Ishikawa (cell line): ENCODE measurements around the gene FXR2.

ENCODE experiments used
- CEBPB ChIP-seq: IDR thresholded peaks from 2 replicates; pipeline ENCODE4 v1.6.1; 2012
- CREB1 ChIP-seq: IDR thresholded peaks from 2 replicates; pipeline ENCODE4 v1.6.1; 2012; ENCODE audit warnings: low read depth
- EGR1 ChIP-seq: IDR thresholded peaks from 2 replicates; pipeline ENCODE4 v1.6.1; 2012
- EP300 ChIP-seq: IDR thresholded peaks from 2 replicates; pipeline ENCODE4 v1.6.1; 2012; ENCODE audit warnings: borderline replicate concordance
- FOXM1 ChIP-seq: IDR thresholded peaks from 2 replicates; pipeline ENCODE4 v1.6.1; 2012; ENCODE audit warnings: low read depth, borderline replicate concordance
- NFIC ChIP-seq: IDR thresholded peaks from 2 replicates; pipeline ENCODE4 v1.6.1; 2012
- RAD21 ChIP-seq: IDR thresholded peaks from 2 replicates; pipeline ENCODE4 v1.6.1; 2012; ENCODE audit warnings: low read depth
- TAF1 ChIP-seq: IDR thresholded peaks from 2 replicates; pipeline ENCODE4 v1.6.1; 2012; ENCODE audit warnings: low read depth, mild to moderate bottlenecking
- TCF12 ChIP-seq: IDR thresholded peaks from 2 replicates; pipeline ENCODE4 v1.6.1; 2012; ENCODE audit warnings: low read depth
- TEAD4 ChIP-seq: IDR thresholded peaks from 2 replicates; pipeline ENCODE4 v1.6.1; 2012
- YY1 ChIP-seq: IDR thresholded peaks from 2 replicates; pipeline ENCODE4 v1.6.1; 2012; ENCODE audit warnings: low read depth
- ZBTB7A ChIP-seq: IDR thresholded peaks from 2 replicates; pipeline ENCODE4 v1.6.1; 2012; ENCODE audit warnings: low read depth
- TF ChIP-seq, protein P1 (sequence below): IDR thresholded peaks from 2 replicates; pipeline ENCODE4 v1.6.1; 2012
- TF ChIP-seq, protein P2 (sequence below): IDR thresholded peaks from 2 replicates; pipeline ENCODE4 v1.6.1; 2012; ENCODE audit warnings: low read depth, mild to moderate bottlenecking
- TF ChIP-seq, protein P3 (sequence below): IDR thresholded peaks from 2 replicates; pipeline ENCODE4 v1.6.1; 2012

Gene FXR2

DNA sequence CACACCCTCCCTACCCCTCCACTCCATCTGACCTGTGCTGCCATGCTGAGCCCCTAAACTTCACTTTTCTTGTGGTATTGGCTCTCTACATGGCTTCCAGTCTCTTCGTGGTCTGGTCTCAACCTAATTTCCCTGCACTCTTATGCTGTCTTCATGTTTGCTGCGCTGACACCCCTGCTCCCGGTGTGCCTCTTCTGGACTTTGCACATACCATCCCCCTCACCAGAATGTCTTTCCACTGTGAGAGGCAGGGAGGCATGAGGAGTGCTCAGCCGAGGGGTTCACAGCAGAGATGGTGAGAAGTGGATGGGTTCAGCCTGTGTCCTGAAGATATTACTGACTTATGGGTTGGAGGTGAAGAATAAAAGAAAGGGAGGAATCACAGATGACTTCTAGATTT, 63.3 kb downstream of the FXR2 start:
- TF ChIP-seq CREB1 (no peak), YY1 (no peak), EGR1 (no peak)
- TF ChIP-seq, protein P1, sequence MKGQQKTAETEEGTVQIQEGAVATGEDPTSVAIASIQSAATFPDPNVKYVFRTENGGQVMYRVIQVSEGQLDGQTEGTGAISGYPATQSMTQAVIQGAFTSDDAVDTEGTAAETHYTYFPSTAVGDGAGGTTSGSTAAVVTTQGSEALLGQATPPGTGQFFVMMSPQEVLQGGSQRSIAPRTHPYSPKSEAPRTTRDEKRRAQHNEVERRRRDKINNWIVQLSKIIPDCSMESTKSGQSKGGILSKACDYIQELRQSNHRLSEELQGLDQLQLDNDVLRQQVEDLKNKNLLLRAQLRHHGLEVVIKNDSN, result no peak

DNA sequence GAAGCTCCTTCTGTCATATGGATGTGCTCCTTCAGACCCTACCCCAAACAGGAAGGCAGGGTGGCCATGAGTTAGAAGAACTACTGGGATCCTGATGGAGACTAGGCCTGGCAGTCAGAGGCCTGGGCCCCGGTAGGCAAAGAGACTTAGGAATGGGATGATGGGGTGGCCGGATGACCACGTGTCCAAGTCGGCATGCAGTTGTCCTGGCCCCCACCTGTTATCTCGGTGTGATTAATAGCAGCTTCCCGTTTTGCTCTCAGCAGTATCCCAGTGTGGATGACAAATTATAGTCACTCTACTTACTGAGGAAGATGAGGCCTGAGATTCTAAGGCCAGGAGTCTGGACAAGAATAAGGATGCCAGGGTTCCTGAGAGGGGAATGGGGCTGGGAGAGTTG, 64.4 kb downstream of the FXR2 start:
- TF ChIP-seq TEAD4 (no peak), TAF1 (no peak), CREB1 (no peak), NFIC (no peak), EP300 (no peak), EGR1 (no peak), YY1 (no peak), FOXM1 (no peak), TCF12 (no peak), RAD21 (no peak), ZBTB7A (no peak), CEBPB (no peak)
- TF ChIP-seq, protein P2, sequence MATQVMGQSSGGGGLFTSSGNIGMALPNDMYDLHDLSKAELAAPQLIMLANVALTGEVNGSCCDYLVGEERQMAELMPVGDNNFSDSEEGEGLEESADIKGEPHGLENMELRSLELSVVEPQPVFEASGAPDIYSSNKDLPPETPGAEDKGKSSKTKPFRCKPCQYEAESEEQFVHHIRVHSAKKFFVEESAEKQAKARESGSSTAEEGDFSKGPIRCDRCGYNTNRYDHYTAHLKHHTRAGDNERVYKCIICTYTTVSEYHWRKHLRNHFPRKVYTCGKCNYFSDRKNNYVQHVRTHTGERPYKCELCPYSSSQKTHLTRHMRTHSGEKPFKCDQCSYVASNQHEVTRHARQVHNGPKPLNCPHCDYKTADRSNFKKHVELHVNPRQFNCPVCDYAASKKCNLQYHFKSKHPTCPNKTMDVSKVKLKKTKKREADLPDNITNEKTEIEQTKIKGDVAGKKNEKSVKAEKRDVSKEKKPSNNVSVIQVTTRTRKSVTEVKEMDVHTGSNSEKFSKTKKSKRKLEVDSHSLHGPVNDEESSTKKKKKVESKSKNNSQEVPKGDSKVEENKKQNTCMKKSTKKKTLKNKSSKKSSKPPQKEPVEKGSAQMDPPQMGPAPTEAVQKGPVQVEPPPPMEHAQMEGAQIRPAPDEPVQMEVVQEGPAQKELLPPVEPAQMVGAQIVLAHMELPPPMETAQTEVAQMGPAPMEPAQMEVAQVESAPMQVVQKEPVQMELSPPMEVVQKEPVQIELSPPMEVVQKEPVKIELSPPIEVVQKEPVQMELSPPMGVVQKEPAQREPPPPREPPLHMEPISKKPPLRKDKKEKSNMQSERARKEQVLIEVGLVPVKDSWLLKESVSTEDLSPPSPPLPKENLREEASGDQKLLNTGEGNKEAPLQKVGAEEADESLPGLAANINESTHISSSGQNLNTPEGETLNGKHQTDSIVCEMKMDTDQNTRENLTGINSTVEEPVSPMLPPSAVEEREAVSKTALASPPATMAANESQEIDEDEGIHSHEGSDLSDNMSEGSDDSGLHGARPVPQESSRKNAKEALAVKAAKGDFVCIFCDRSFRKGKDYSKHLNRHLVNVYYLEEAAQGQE, result no peak
- TF ChIP-seq, protein P3, sequence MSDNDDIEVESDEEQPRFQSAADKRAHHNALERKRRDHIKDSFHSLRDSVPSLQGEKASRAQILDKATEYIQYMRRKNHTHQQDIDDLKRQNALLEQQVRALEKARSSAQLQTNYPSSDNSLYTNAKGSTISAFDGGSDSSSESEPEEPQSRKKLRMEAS, result no peak
- TF ChIP-seq, protein P1, result no peak

DNA sequence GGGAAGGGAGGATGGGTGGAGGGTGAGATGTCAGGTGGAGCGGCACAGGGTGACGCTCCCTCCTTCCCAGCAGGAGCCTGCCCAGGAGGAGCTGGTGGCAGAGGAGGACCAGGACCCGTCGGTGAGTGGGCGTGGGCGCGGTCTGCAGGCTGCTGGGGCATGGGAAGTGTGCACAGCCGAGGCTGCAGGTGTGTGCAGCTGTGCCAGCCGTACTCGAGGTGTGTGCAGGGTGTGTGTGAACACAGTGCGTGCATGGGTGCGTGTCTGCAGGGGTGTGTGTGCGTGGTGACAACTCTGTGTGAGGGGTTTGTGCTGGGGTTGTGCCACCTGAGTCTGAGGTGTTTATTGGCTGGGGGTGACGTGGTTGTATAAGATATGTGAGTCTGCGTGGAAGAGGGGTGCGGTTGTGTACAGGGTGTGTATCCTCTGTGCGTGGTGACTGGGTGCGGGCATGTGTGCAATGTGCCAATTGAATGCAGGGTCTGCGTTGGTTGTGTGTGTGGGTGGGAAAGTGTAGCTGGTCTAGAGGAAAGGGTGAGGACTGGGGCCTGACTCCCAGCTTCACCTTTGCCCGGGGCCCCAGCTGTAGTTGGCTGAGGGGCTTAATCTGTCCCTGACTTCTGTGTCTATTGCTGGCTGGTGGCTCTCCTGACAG, 65.2 kb downstream of the FXR2 start:
- TF ChIP-seq CEBPB (no peak), RAD21 (no peak), TEAD4 (no peak), EGR1 (peak; percentile 79), TCF12 (no peak), YY1 (no peak)
- TF ChIP-seq, protein P3, result no peak

DNA sequence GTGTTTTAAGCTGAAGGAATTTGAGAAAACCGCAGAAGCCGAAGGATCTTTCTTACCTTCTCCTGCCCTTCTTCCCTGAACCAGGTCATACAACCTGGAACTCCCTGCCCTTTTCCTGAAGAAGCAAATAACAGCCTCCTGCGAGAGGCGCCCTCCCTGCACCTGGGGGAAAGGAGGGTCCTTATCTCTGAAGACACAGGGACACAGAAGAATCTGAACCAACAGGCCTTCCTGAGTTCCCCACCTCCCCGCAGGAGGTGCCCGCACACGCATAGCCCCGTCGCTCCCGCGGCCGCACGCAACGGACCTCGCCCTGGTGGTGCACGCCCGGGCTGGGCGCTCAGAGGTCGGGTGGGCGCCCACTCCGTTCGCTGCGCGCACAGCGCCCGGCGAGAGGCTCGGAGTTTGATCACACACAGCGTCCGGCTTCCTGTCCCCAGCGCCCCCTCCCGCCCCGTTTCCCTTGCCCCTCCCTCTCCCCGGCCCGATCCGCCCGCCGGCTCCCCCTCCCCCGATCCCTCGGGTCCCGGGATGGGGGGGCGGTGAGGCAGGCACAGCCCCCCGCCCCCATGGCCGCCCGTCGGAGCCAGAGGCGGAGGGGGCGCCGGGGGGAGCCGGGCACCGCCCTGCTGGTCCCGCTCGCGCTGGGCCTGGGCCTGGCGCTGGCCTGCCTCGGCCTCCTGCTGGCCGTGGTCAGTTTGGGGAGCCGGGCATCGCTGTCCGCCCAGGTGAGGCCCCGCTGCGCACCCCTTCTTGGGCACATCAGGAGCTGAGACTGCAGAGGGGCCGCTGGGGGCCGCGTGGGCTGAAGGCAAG, 65.9 kb downstream of the FXR2 start, which contains the start of gene TNFSF12:
TSS of gene TNFSF12 (plus strand) at position 474 of the 816 bp plus-strand sequence. CDS start at position 570, 96 bp downstream.
- TF ChIP-seq CEBPB (no peak), YY1 (no peak), ZBTB7A (peak; percentile 76; the same call in 1 of the 2 replicates), RAD21 (peak; percentile 7; the same call in 1 of the 2 replicates), TAF1 (0 out of 2 replicates have a peak, but pooled peaks have one; percentile 2)

DNA sequence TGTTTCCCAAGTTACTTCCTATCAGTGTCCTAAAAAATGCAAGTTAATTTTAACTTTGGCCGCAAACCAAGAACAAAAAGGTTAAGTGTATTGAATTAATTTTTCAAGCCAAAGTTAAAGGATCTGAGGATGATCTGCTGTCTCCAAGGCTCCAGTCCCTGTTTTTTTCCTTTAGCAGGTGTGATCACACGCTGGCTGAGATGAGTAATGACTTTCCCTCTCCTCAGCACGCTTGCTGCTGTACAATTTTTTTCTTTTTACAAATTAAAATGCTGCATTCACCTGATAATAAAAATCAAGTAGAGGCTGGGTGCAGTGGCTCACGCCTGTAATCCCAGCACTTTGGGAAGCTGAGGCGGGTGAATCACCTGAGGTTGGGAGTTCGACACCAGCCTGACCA, 69.8 kb downstream of the FXR2 start:
- TF ChIP-seq ZBTB7A (no peak), CREB1 (no peak), FOXM1 (no peak), CEBPB (no peak), TAF1 (no peak), RAD21 (no peak), NFIC (no peak), YY1 (no peak), EGR1 (no peak), TEAD4 (no peak), TCF12 (no peak), EP300 (no peak)
- TF ChIP-seq, protein P1, result no peak
- TF ChIP-seq, protein P3, result no peak
- TF ChIP-seq, protein P2, result no peak
